Fibroblast of villous mesenchyme (primary cell): ENCODE measurements around the gene ADGRF1. TPM values are rescaled to one million over a fixed set of nuclear protein-coding genes. Genes with fewer than 3 reads are reported as not detected.

ENCODE experiments used
- DNase-seq: peaks from one replicate; pipeline ENCODE4 v3.0.0-alpha.2; 2010; ENCODE audit warnings: low read depth
- H3K4me3 ChIP-seq: 2 replicates; pipeline ENCODE4 v1.5.1; 2011; ENCODE audit warnings: low read depth, mild to moderate bottlenecking, low read length
- total RNA-seq: library from RNA; depleted of rRNA; stranded (reverse); fragments of >200 nt; gene quantifications from 2 replicates; pipeline ENCODE4 v1.2.3, GENCODE V29; 2012
- TF ChIP-seq, protein P1 (sequence below): IDR thresholded peaks from 2 replicates; pipeline ENCODE4 v1.5.1; 2012; ENCODE audit warnings: low read depth, mild to moderate bottlenecking, low read length; ENCODE audit not compliant: insufficient read depth

ADGRF1 gene
- total RNA-seq, 1 donor = under 0.01 TPM

DNA sequence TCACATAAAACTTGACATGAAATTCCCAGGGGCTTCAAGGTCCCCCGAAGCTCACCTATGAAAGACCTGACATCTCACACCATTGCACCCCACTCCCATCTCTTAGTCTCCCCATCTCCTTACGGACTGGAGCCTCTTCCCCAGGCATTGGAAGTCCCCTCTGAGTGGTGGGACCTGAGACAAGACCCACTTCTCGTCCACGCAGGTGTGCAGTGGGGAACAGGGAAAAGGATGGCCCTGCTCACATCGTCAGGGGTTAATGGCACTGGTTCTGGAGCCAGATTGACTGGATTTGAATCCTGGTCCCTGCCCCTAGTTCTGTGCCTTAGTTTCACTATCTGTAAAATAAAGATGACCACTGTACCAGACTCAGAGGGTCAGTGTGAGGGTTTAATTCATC, 15.5 kb downstream of the ADGRF1 start:
- no peak overlapping the region for H3K4me3 ChIP-seq
- TF ChIP-seq, protein P1, sequence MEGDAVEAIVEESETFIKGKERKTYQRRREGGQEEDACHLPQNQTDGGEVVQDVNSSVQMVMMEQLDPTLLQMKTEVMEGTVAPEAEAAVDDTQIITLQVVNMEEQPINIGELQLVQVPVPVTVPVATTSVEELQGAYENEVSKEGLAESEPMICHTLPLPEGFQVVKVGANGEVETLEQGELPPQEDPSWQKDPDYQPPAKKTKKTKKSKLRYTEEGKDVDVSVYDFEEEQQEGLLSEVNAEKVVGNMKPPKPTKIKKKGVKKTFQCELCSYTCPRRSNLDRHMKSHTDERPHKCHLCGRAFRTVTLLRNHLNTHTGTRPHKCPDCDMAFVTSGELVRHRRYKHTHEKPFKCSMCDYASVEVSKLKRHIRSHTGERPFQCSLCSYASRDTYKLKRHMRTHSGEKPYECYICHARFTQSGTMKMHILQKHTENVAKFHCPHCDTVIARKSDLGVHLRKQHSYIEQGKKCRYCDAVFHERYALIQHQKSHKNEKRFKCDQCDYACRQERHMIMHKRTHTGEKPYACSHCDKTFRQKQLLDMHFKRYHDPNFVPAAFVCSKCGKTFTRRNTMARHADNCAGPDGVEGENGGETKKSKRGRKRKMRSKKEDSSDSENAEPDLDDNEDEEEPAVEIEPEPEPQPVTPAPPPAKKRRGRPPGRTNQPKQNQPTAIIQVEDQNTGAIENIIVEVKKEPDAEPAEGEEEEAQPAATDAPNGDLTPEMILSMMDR = no peak
- DNase-seq = no peak

DNA sequence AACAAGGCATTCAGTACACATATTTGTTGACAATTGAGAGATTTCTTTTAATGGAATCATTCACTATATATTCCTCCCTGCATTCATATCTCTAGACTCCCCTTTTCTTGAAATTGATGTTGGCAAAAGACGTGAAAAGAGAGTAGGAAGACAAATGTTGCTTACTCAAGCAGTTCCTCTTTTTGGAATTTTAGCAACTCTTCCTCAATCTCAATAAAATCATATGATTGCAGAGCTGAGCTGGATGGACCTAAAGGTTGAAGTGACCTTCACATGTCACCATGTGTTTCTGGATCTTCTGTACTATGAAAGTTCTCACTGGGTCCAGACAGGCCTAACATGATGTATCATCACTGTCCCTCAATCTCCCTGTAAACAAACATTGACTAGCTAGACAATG, 18.6 kb downstream of the ADGRF1 start:
- TF ChIP-seq, protein P1 = no peak
- no peak overlapping the region for H3K4me3 ChIP-seq
- DNase-seq = no peak

DNA sequence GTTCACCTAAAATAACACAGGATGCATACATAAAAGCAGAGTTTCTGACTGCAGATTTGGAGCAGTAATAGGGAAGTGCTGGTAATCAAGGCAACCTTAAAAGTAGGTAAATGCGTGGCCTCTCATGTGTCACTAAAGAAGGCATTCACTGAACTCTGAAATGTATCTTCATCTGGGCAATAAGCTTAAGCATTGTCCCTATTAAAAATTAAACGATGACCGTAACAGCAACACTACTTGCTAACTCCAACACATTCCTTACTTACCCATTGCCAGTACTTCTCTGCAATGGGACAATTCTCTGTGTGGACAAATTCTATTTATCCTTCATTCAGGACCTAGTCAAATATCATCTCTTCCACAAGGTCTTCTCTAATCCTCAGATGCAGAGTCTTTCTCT, 19.9 kb downstream of the ADGRF1 start:
- H3K4me3 ChIP-seq = no peak overlapping the region
- no peak for DNase-seq
- TF ChIP-seq, protein P1 = no peak

DNA sequence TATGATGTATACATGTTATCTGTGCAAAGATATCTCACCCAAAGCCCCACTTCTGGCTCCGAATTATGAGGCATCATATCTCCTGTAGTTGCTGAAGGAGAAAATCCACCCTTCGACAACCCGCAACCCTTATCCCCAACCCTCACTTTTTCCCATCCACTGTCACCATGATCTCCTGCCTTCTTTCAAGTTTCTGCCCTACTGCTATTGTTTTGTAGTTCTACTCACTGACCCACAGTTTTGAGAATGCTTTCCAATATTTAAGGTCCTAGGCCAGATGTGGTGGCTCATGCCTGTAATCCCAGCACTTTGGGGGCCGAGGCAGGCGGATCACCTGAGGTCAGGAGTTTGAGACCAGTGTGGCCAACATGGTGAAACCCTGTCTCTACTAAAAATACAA, 22.2 kb downstream of the ADGRF1 start:
- TF ChIP-seq, protein P1 = no peak
- no peak for DNase-seq
- H3K4me3 ChIP-seq = no peak overlapping the region

DNA sequence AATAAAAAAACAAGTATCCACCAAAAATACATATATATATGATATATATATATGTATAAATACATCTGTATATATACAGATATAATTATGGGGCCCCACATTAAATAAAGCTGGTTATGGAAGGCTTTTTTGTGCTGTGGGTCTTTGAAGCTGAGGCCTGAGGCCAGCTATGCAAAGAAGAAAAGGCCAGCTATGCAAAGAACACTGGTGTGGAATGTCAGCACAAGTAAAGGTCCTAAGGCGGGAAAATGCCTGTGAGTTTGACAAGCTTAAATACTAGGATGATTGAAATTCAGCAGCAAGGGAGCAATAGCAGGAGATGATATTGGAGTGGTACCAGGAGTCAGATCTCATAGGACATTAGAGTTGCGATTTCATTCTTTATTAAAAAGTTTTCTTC, 25.2 kb downstream of the ADGRF1 start:
- no peak overlapping the region for H3K4me3 ChIP-seq
- TF ChIP-seq, protein P1 = no peak
- DNase-seq = no peak

DNA sequence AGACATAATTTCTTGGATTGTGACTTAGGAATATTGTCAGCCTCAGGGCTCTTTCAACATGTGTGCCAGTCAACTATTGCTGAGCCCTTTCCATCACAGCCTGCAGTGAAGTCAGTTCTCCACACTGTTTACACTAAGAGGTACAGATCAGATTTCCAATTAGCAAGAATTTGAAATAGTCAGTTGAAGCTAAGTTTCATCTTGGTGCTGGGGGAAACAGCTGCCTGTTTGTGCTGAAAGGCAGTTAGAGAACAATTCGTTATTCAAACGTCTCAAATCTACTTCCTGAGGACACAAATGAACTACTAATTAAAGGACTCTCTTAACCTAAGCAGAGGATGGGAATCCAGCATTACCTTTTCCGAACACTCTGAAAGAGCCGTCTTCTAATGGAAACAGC, 25.9 kb downstream of the ADGRF1 start:
- TF ChIP-seq, protein P1 = no peak
- no peak for DNase-seq
- H3K4me3 ChIP-seq = no peak overlapping the region

DNA sequence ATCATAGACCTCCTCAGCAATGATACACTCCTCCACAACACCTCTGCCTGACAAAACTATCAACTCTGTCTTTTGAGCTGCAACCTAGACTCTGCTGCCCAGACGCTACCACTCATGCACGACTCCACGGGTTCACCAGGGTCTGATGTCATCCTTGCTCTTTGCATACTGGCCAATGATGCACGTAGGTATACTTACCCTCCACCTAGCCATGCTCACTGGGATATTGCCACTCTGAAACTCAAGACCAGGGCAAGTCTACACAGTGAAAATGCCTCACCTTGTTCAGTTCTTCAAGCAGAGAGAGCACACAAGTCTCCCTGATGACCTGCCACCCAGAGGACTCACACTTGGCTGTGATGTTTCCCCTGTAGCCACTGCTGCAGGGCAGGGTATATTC, 27.7 kb downstream of the ADGRF1 start:
- no peak for DNase-seq
- TF ChIP-seq, protein P1 = no peak
- H3K4me3 ChIP-seq = no peak overlapping the region
